ENCODE results near the gene ACTN3.

DNA sequence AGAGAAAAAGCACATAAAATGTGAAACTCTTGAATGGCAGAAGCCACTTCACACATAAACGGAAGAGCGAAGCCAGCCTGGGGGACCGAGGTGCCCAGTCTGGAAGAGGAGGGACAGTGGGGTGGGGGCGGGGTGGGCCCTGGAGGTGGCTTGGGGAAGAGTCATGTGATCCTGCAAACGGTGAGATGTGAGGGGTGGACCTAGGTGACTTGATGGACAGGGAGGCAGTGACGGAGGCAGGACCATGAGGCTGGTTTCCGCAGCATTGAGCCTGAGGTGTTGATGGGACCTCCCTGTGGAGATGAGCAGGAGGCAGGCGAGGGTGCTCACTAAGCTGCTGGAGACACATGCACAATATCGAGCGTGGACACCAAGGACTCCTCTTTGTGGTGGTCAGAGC, 17.6 kb upstream of the ACTN3 start:
- TF ChIP-seq, protein P1, sequence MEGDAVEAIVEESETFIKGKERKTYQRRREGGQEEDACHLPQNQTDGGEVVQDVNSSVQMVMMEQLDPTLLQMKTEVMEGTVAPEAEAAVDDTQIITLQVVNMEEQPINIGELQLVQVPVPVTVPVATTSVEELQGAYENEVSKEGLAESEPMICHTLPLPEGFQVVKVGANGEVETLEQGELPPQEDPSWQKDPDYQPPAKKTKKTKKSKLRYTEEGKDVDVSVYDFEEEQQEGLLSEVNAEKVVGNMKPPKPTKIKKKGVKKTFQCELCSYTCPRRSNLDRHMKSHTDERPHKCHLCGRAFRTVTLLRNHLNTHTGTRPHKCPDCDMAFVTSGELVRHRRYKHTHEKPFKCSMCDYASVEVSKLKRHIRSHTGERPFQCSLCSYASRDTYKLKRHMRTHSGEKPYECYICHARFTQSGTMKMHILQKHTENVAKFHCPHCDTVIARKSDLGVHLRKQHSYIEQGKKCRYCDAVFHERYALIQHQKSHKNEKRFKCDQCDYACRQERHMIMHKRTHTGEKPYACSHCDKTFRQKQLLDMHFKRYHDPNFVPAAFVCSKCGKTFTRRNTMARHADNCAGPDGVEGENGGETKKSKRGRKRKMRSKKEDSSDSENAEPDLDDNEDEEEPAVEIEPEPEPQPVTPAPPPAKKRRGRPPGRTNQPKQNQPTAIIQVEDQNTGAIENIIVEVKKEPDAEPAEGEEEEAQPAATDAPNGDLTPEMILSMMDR (conservative IDR thresholded peaks at IDR 0.05 in 1 of 2, IDR thresholded peaks at IDR 0.05 in 1 of 2; ENCODE audit: low read depth in 1 of 2, low read length in 2 of 2), result no peak
- no peak for TF ChIP-seq EZH2 (IDR thresholded peaks at IDR 0.05; ENCODE audit: low read length, missing control alignments)

All from fibroblast of lung (primary cell).